MCF 10A (cell line): Measurements from ENCODE around the gene ADIRF. TPM values are rescaled to one million over a fixed set of nuclear protein-coding genes. Genes with fewer than 3 reads are reported as not detected.
"Not testable (repeated sequence)": the region's sequence is repeated elsewhere in the genome, so short reads cannot be mapped to it uniquely, and the experiment has no call there.

Experiments
- BruUV-seq: library from RNA; stranded (reverse); fragments of 400-500 nt; replicated peaks from 2 replicates; lab custom pipeline; 2021; lab: Mats Ljungman, UMichigan
- CTCF ChIA-PET: fragments of 300-600 bp; sonication (Branson Sonifier 250); formaldehyde crosslinking; extraction: SDS; loops from one replicate; lab custom pipeline; 2021; ENCODE audit warnings: antibody characterized with exemption, inconsistent platforms; lab: Yijun Ruan, JAX
- POLR2A ChIA-PET: fragments of 300-600, 350-650 bp; sonication (Branson Sonifier 250); formaldehyde crosslinking; extraction: SDS; loops from one replicate; lab custom pipeline; 2020; ENCODE audit warnings: antibody characterized with exemption, inconsistent platforms; lab: Yijun Ruan, JAX
- DNase-seq: peaks from one replicate; pipeline ENCODE4 v3.0.0-alpha.2; 2018; ENCODE audit not compliant: unreplicated experiment
- H3K27ac Mint-ChIP-seq: one replicate; pipeline ENCODE4 v1.8.0; 2022; ENCODE audit warnings: mild to moderate bottlenecking, low read depth, mixed read lengths; ENCODE audit not compliant: unreplicated experiment
- H3K27me3 Mint-ChIP-seq: one replicate; pipeline ENCODE4 v1.8.0; 2022; ENCODE audit warnings: mixed read lengths; ENCODE audit not compliant: insufficient read depth, unreplicated experiment
- H3K36me3 Mint-ChIP-seq: one replicate; pipeline ENCODE4 v1.8.0; 2022; ENCODE audit warnings: mild to moderate bottlenecking, moderate library complexity, mixed read lengths; ENCODE audit not compliant: insufficient read depth, unreplicated experiment
- H3K4me1 Mint-ChIP-seq: one replicate; pipeline ENCODE4 v1.8.0; 2022; ENCODE audit warnings: mixed read lengths; ENCODE audit not compliant: insufficient read depth, unreplicated experiment
- H3K4me3 Mint-ChIP-seq: one replicate; pipeline ENCODE4 v1.8.0; 2022; ENCODE audit warnings: mild to moderate bottlenecking, moderate library complexity, mixed read lengths; ENCODE audit not compliant: unreplicated experiment
- H3K9me3 Mint-ChIP-seq: one replicate; pipeline ENCODE4 v1.8.0; 2022; ENCODE audit warnings: mixed read lengths; ENCODE audit not compliant: unreplicated experiment
- intact Hi-C: fragments of 100-400 bp; cut with micrococcal nuclease; formaldehyde crosslinking; loops from 2 replicates; pipeline ENCODE4 v1.14.1; 2022
- total RNA-seq: library from RNA; stranded (reverse); gene quantifications from 2 replicates; pipeline ENCODE4 v1.2.3, GENCODE V29; 2022
- TF ChIP-seq, protein P1 (sequence below): fragments of 200-600 bp; IDR thresholded peaks from one replicate; pipeline ENCODE4 v1.8.0; 2022; ENCODE audit warnings: antibody characterized with exemption, mild to moderate bottlenecking; ENCODE audit not compliant: unreplicated experiment

The ADIRF gene
- total RNA-seq, 1 experiment from 2014 or later: 60.3 TPM

GRCh38 chr10:86945361-86946212 lies 22.7 kb upstream of the ADIRF start:
- CTCF ChIA-PET: interaction anchor here (0.9 to 1.5 kb wide), 4 partner anchors 14 to 159 kb away, joined by 3 to 5 read pairs (median 4); no protein-coding TSS in a partner anchor
- POLR2A ChIA-PET: interaction anchor here (0.5 to 1.0 kb wide), 3 partner anchors 21 to 134 kb away, joined by 3 read pairs; no protein-coding TSS in a partner anchor

GRCh38 chr10:86946213-86947155 lies 21.8 kb upstream of the ADIRF start:
- TF ChIP-seq, protein P1, sequence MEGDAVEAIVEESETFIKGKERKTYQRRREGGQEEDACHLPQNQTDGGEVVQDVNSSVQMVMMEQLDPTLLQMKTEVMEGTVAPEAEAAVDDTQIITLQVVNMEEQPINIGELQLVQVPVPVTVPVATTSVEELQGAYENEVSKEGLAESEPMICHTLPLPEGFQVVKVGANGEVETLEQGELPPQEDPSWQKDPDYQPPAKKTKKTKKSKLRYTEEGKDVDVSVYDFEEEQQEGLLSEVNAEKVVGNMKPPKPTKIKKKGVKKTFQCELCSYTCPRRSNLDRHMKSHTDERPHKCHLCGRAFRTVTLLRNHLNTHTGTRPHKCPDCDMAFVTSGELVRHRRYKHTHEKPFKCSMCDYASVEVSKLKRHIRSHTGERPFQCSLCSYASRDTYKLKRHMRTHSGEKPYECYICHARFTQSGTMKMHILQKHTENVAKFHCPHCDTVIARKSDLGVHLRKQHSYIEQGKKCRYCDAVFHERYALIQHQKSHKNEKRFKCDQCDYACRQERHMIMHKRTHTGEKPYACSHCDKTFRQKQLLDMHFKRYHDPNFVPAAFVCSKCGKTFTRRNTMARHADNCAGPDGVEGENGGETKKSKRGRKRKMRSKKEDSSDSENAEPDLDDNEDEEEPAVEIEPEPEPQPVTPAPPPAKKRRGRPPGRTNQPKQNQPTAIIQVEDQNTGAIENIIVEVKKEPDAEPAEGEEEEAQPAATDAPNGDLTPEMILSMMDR: no peak
- no peaks in the 10 kb centered on the region for H3K27me3 Mint-ChIP-seq
- DNase-seq: no peak
- H3K4me1 Mint-ChIP-seq: no peaks in the 10 kb centered on the region
- no peak overlapping the region for H3K4me3 Mint-ChIP-seq
- BruUV-seq: no TSS peak
- ChIA-PET POLR2A (interaction anchor here (0.5 to 1.6 kb wide), 2 partner anchors 22 to 133 kb away, joined by 3 read pairs; partner anchors contain the start of gene ADIRF), CTCF (interaction anchor here (0.6 to 1.5 kb wide), 6 partner anchors 13 to 587 kb away, joined by 3 to 5 read pairs (median 4); no protein-coding TSS in a partner anchor)
- H3K27ac Mint-ChIP-seq: no peak overlapping the region
- no peaks in the 10 kb centered on the region for H3K9me3 Mint-ChIP-seq
- intact Hi-C loops: no loop called here
- H3K36me3 Mint-ChIP-seq: no peaks in the 10 kb centered on the region

More at GRCh38 chr10:86945361-86946212, 22.7 kb upstream of the ADIRF start:
- no peaks in the 10 kb centered on the region for H3K4me1 Mint-ChIP-seq
- intact Hi-C loops: no loop called here
- no peak overlapping the region for H3K27ac Mint-ChIP-seq
- TF ChIP-seq, protein P1: no peak
- H3K36me3 Mint-ChIP-seq: no peaks in the 10 kb centered on the region
- H3K9me3 Mint-ChIP-seq: no peaks in the 10 kb centered on the region
- H3K4me3 Mint-ChIP-seq: no peak overlapping the region
- peak; percentile 78 for DNase-seq
- H3K27me3 Mint-ChIP-seq: no peaks in the 10 kb centered on the region
- no TSS peak for BruUV-seq

- BruUV-seq, H3K36me3 Mint-ChIP-seq, H3K27ac Mint-ChIP-seq, H3K4me3 Mint-ChIP-seq, intact Hi-C loops, H3K27me3 Mint-ChIP-seq, H3K4me1 Mint-ChIP-seq, DNase-seq: not testable (repeated sequence)
- ChIA-PET CTCF (interaction anchor here (0.5 to 0.6 kb wide), 2 partner anchors 46 to 83 kb away, joined by 3 read pairs; no protein-coding TSS in a partner anchor), POLR2A (interaction anchor here (0.6 to 1.6 kb wide), 2 partner anchors 21 to 127 kb away, joined by 3 read pairs; partner anchors contain the start of gene ADIRF)
- H3K9me3 Mint-ChIP-seq: peaks cover 10% of the 10 kb centered on the region
These were observed 20.5 kb upstream of the ADIRF start for GRCh38 chr10:86947806-86948205.

DNA sequence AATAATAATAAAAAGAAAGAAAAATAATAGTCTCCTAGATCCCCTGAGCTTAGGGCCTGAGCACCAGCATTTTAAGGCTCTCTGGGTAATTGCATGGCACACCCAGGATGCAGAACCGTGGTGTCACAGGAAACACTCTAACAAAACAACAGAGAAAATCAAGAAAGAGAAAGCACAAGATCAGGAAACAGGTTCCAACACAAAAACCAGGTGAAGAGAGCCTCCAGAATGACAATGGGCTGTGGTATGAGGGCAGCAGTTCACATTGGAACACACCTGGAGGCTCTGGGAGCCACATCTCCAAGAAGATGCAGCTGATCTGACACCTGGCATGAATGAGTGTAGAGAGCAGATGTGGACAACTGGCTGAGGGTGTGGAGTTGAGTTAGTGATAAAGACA lies 17.9 kb upstream of the ADIRF start:
- POLR2A ChIA-PET: interaction anchor here (0.6 kb wide), 1 partner anchor 104 kb away, joined by 3 read pairs; no protein-coding TSS in a partner anchor
- Mint-ChIP-seq H3K4me3 (no peak overlapping the region), H3K27ac (no peak overlapping the region), H3K9me3 (peaks cover 10% of the 10 kb centered on the region), H3K4me1 (no peaks in the 10 kb centered on the region), H3K27me3 (no peaks in the 10 kb centered on the region), H3K36me3 (no peaks in the 10 kb centered on the region)
- TF ChIP-seq, protein P1: no peak
- no TSS peak for BruUV-seq
- CTCF ChIA-PET: interaction anchor here (0.8 to 1.7 kb wide), 3 partner anchors 9 to 16 kb away, joined by 3 to 7 read pairs (median 6); no protein-coding TSS in a partner anchor
- intact Hi-C loops: no loop called here
- no peak for DNase-seq
